Ascending aorta (tissue), 2 donors: ENCODE results near the gene TASP1. TPM values are rescaled to one million over a fixed set of nuclear protein-coding genes. Genes with fewer than 3 reads are reported as not detected.

Experiments used
- DNase-seq, 2 donors: peaks; one replicate each; pipeline ENCODE4 v3.0.0-alpha.2; 2019; ENCODE audit warnings: low spot score in 2 of 2
- H3K27ac ChIP-seq, 2 donors: fragments of 200-600 bp; sonication (generic); one replicate each; pipeline ENCODE4 v1.5.1; 2016 to 2017; ENCODE audit warnings: mild to moderate bottlenecking in 1 of 2
- H3K27me3 ChIP-seq: fragments of 200-600 bp; sonication (generic); one replicate; pipeline ENCODE4 v1.5.1; 2017
- H3K36me3 ChIP-seq, 2 donors: fragments of 200-600 bp; sonication (generic); one replicate each; pipeline ENCODE4 v1.5.1; 2016
- H3K4me1 ChIP-seq, 2 donors: fragments of 200-600 bp; sonication (generic); one replicate each; pipeline ENCODE4 v1.5.1; 2016 to 2017; ENCODE audit warnings: mild to moderate bottlenecking in 1 of 2
- H3K4me3 ChIP-seq, 2 donors: fragments of 200-600 bp; sonication (generic); one replicate each; pipeline ENCODE4 v1.5.1; 2016 to 2017; ENCODE audit warnings: mild to moderate bottlenecking in 1 of 2
- H3K9me3 ChIP-seq, 2 donors: fragments of 200-600 bp; sonication (generic); one replicate each; pipeline ENCODE4 v1.5.1; 2016
- CTCF ChIP-seq, 3 experiments: fragments of 200-600 bp in 2 of 3; fragments of 450-650 bp in 1 of 3; sonication (generic) in 2 of 3; IDR thresholded peaks; one replicate each; pipeline ENCODE4 v1.5.1; 2016 to 2019; ENCODE audit warnings: antibody characterized with exemption in 3 of 3, mild to moderate bottlenecking in 1 of 3, moderate library complexity in 1 of 3
- intact Hi-C: fragments of 100-400 bp; cut with DNase I; formaldehyde crosslinking; loops from one replicate; pipeline ENCODE4 v1.15.1; 2023
- total RNA-seq: library from RNA; depleted of rRNA; stranded (reverse); fragments of >200 nt; gene quantifications from one replicate; pipeline ENCODE4 v1.1.0, GENCODE V29; 2016

The TASP1 gene
- total RNA-seq, 1 donor from 2014 or later = 17.2 TPM

- Histone ChIP-seq H3K27me3 (no peaks in the 10 kb centered on the region), H3K4me1 (no peaks in the 10 kb centered on the region), H3K36me3 (no peaks in the 10 kb centered on the region), H3K9me3 (no peaks in the 10 kb centered on the region), H3K4me3 (no peak overlapping the region), H3K27ac (no peak overlapping the region)
- no peak for TF ChIP-seq CTCF (IDR thresholded peaks at IDR 0.05)
- intact Hi-C loops = no loop called here
- DNase-seq = no peak
Observed at GRCh38 chr20:13422637-13423036, 216.1 kb downstream of the TASP1 start.

GRCh38 chr20:13420625-13421024, 218.1 kb downstream of the TASP1 start:
- no peaks in the 10 kb centered on the region for H3K4me1 ChIP-seq
- H3K27me3 ChIP-seq = no peaks in the 10 kb centered on the region
- H3K9me3 ChIP-seq = no peaks in the 10 kb centered on the region
- TF ChIP-seq CTCF (IDR thresholded peaks at IDR 0.05) = no peak
- DNase-seq = no peak
- intact Hi-C loops = no loop called here
- no peak overlapping the region for H3K27ac ChIP-seq
- no peak overlapping the region for H3K4me3 ChIP-seq
- peaks cover 2 to 6% of the 10 kb centered on the region in 2 donors for H3K36me3 ChIP-seq

GRCh38 chr20:13419477-13419876, 219.3 kb downstream of the TASP1 start:
- no peak overlapping the region for H3K27ac ChIP-seq
- no peak for TF ChIP-seq CTCF (IDR thresholded peaks at IDR 0.05)
- H3K4me3 ChIP-seq = no peak overlapping the region
- no peaks in the 10 kb centered on the region for H3K4me1 ChIP-seq
- H3K36me3 ChIP-seq = peaks cover 2 to 6% of the 10 kb centered on the region in 2 donors
- no peak for DNase-seq
- no peaks in the 10 kb centered on the region for H3K9me3 ChIP-seq
- no peaks in the 10 kb centered on the region for H3K27me3 ChIP-seq
- intact Hi-C loops = no loop called here

- Histone ChIP-seq H3K4me1 (no peaks in the 10 kb centered on the region), H3K27ac (no peak overlapping the region), H3K36me3 (peaks cover 2 to 6% of the 10 kb centered on the region in 2 donors), H3K27me3 (no peaks in the 10 kb centered on the region), H3K9me3 (no peaks in the 10 kb centered on the region), H3K4me3 (no peak overlapping the region)
- no peak for DNase-seq
- intact Hi-C loops = no loop called here
- TF ChIP-seq CTCF (IDR thresholded peaks at IDR 0.05) = no peak
Observed at GRCh38 chr20:13418263-13419229, 220.2 kb downstream of the TASP1 start.

- Histone ChIP-seq H3K36me3 (peaks cover 2 to 6% of the 10 kb centered on the region in 2 donors), H3K9me3 (no peaks in the 10 kb centered on the region), H3K4me1 (peaks cover 0 to 12% of the 10 kb centered on the region in 2 donors), H3K27me3 (no peaks in the 10 kb centered on the region), H3K4me3 (no peak overlapping the region), H3K27ac (no peak overlapping the region)
- TF ChIP-seq CTCF (IDR thresholded peaks at IDR 0.05) = no peak
- no peak for DNase-seq
- intact Hi-C loops = no loop called here
Observed at GRCh38 chr20:13416531-13416930, 222.2 kb downstream of the TASP1 start.
